Astrocyte of the spinal cord (primary cell): ENCODE measurements around the gene PRDM2.

ENCODE experiments used
- DNase-seq: peaks from one replicate; pipeline ENCODE4 v3.0.0; 2011; ENCODE audit warnings: low read depth, low spot score
- H3K4me3 ChIP-seq: 2 replicates; pipeline ENCODE4 v1.5.1; 2011; ENCODE audit warnings: low read depth, mild to moderate bottlenecking, low read length, moderate library complexity
- CTCF ChIP-seq: IDR thresholded peaks from 2 replicates; pipeline ENCODE4 v1.5.1; 2012; ENCODE audit warnings: low read depth, mild to moderate bottlenecking, low read length, inconsistent platforms
- in situ Hi-C: cut with HindIII; loops from 2 replicates; pipeline ENCODE4 v1.10.0; 2017; ENCODE audit warnings: low sequenced_read_pairs

The PRDM2 gene

DNA sequence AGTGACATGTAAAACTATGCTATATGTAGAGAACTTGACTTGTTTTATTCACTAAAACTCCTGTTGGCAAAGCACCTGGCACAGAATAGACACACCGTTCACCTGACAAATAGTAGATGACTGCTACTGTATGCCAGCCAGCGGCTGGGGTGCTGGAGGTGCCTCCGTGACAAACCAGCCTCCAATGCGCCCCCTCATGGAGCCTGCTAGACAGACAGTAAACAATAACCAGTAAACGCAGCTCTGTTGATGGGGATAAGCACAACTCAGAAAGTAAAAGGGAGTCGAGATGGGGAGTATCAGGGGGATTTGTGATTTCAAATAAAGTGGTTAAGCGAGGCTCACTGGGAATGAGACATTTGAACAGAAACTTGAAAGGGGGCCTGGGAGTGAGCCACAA is 107.2 kb downstream of the PRDM2 start:
- no peak for DNase-seq
- in situ Hi-C loops, result no loop called here
- no peak overlapping the region for H3K4me3 ChIP-seq
- peak; percentile 62 for TF ChIP-seq CTCF

- in situ Hi-C loops, result no loop called here
- no peak for DNase-seq
- no peak overlapping the region for H3K4me3 ChIP-seq
- no peak for TF ChIP-seq CTCF
Observed at GRCh38 chr1:13808729-13809131, 108.7 kb downstream of the PRDM2 start.

DNA sequence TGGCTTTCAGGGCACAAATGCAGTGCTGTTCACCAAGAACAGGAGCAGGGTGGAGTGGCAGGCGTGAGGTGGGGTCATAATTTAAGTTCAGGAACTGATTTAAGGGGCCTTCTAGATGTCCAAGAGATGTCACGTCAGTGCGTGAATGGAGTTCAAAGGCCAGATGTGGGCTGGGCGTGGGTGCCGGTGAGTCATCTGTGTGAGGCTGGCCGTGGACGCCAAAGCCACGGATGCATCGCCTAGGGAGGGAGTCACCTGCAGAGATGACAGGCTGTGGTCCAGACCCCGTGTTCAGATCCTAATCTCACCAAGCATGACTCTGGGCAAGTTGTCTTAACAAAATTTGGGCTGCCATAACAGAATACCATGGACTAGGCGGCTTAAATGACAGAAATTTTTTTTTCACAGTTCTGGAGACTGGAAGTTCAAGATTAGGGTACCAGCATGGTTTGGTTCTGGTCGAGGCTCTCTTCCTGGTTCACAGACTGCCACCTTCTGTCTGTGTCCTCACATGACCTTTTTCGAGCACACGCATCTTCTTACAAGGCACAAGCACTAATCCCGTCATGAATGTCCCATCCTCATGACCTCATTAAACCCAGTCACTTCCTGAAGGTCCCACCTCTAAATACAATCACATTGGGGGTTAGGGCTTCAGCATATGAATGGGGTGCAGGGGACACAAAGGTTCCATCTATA is 109.6 kb downstream of the PRDM2 start:
- no peak overlapping the region for H3K4me3 ChIP-seq
- no peak for DNase-seq
- in situ Hi-C loops, result no loop called here
- TF ChIP-seq CTCF, result no peak

DNA sequence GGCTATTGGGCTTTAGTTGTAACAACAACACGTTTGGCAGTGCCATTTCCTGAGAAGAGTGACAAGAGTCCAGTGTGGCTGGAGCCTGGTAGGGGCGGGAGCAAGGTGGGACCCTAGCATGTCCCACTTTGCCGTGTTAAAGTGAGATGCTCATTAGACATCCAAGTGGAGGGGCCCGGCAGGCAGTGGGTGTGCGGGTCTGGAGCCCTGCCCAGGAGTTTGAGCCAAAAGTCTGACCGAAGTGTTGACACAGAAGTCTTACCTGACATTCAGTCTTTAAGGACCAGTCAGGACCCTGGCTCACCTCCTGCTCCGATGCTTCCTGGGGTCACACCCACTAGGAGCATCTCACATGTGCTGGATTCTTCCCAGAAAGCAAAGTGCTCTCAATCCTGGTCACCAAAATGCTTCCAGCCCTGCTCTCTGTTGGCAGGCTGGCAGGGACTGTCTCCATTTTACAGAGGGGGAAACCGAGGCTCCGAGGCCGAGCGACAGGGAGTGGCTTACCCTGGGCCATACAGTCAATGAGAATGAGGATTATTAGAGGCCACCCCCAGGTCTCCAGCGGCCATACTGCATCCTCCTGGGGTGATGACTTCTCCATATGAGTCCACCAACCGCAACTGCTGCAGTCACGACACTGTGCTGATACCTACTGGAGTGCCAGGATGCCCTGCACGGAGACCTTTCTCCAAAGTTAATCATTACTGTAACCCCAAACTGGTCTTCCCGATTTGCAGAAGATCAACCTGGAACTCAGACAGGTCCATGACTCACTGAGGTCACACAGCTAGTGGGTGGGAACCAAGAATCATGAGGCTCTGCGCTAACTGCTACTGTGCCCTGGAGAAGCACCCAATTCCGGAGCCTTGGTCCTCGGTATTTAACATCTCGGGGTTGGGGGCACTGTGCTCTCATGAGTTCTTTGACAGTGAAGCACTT is 112.7 kb downstream of the PRDM2 start:
- no peak overlapping the region for H3K4me3 ChIP-seq
- TF ChIP-seq CTCF, result no peak
- in situ Hi-C loops, result no loop called here
- DNase-seq, result no peak

DNA sequence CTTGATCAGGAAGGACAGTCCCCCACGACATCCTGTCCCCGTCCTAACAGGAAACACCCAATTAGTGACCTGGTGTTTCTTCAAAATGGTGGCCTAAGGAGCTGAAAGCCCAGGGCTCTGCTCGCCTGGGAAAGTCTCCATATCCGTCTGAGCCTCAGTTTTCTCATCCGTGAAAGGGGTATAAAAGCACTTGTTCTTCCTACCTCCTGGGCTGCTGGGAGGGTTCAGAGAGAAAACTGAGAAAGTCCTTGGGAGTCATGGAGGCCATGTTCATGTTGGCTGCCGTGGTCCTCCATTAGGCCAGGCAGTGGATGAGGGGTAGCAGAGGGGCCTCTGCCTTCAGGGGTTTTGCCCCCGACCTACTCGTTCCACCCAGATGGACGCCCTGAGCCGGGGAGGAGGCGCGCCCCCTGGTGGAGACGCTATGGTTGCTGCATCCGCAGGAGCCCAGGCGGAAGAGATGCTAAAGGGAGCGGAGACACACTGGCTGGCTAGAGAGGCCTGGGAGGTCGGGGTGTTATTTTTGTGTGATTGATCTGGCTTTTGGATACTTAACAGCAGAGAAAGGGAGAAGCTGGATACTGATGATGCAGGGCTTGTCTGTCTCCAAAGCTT is 113.5 kb downstream of the PRDM2 start:
- peak; percentile 75 for TF ChIP-seq CTCF
- H3K4me3 ChIP-seq, result no peak overlapping the region
- DNase-seq, result no peak
- in situ Hi-C loops, result no loop called here

DNA sequence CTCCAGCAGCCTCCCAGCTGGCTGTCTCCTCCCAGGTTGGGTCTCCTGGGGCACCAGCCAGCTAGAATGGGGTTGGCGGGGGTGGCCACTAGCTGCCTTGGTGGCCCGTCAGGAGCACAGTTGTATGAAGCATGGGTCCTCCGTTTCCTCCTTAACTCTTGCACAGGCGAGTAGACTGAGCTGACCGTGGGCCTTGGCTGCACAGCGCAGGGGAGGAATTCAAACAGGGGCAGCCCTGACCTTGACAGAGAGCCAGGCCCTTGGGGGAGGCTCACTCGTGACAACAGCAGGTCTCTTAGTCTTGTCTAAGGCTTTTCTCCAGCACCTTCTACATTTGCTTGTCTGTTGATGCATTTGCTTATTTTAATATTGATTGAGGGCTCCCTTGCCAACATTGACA is 114.1 kb downstream of the PRDM2 start:
- TF ChIP-seq CTCF, result no peak
- no peak for DNase-seq
- in situ Hi-C loops, result no loop called here
- H3K4me3 ChIP-seq, result no peak overlapping the region
